ENCODE results near the gene ZNF337.
"Not testable (repeated sequence)": the region's sequence is repeated elsewhere in the genome, so short reads cannot be mapped to it uniquely, and the experiment has no call there.

ZNF337 gene

GRCh38 chr20:25696371-25697131, at the start of gene ZNF337:
TSS of gene ZNF337 (minus strand) at chr20:25696853. CDS start at chr20:25686417, 10,436 bp downstream.
- DNase-seq = peak; percentile 70

DNA sequence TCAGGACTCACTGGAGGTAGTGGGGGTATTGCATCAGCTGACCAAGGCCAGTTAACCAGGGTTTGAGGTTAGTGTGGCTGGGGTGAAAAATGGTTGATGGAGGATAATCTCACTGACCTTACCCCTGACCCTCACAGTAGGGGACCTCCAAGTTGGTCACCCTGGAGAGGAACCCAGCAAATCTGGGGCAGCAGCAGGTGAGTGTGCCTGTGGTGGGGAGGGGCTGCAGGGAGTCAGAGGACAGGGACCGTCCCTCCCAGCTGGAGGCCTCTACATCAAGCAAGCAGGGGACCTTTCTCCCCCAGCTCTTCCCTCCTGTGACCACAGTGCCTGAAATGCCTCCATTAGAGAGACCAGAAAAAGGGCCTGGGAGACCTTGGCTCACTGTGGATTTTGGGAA, 49.1 kb upstream of the ZNF337 start:
- DNase-seq = no peak

DNA sequence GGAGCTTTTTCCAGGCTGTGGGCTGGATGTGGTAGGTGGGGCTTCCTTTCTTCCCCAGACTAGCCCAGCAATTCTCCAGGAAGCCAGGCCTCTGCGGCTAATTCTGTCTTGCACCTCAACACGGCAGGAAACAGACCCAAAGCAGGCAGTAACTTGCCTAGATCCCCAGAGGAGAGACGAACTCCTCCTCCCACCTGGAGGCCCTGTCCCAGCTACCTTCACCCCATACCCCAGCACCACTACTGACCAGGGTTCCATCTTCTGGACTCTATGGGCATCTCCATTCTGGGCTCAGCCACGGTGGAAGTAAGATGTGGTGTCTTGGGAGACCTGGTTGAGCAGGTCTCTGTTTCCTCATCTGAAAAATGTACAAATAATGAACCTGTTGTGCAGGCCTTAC, 48.4 kb upstream of the ZNF337 start:
- DNase-seq = no peak

DNA sequence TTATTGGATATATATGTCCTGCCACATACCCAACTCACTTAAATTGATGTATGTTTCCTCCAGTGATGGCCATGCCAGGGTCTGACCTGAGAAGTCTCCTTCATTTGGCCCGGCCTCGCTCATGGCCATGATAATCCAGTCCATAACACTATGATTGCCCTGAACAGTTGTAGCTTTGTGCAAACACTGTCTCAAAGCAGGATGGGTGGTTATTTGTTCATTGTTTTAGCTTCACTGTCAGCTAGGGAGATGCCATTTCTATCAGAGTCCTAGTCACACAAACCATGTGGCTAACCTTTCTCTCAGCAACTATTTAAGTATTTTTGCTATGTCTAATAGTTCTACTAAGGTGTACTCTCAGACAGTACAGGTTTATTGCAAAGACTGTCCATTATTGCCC, 47.6 kb upstream of the ZNF337 start:
- no peak for DNase-seq

DNA sequence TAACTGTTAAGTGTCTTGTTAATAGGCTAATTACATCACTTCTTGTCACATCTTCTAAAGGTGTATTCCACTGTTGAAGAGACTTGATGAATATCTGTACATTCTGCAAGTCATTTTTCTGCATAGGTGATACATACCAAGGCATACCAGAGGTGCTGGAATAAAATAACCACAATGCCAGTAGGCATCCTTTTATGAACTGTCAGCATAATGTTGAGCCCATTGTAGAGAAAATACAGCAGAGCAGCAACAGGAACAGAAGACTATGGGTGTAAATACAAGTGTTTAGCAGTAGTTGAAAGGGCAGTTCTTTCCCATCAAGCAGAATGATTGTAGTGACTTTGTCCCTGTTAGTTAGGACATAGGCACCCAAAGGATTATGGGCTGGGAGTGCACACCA, 44.4 kb upstream of the ZNF337 start:
- DNase-seq = no peak

DNA sequence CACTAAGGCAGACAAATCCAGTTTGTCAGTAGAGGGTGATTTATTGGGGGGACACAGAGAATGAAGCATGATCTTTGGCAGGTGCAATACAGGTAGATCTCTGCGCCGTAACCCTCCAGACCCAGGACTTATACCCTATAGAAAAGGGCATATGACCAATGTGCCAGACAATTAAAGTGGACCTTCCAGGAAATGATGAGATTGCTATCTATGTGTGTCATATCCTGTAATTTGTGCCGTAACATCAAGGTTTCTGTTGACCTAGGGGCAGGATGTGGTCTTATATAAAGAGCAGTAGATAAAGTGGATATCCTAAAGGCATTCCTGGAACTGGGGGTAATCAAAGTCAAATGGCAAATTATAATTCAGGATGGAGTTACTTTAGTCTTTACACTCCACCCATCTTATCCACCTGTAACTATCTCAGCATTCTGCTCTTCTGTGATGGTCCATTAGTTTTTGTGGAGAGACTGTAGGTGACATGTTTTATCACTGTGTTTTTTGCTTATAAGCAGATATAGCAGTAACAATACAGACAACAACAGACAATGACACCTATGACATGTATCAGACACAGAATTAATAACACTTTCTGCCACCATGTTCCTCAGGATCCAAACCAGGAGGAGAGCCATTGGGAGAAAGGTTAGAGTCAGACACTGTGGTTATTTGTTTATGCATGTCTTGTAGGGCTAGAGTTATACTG, 43.1 kb upstream of the ZNF337 start:
- DNase-seq = no peak

DNA sequence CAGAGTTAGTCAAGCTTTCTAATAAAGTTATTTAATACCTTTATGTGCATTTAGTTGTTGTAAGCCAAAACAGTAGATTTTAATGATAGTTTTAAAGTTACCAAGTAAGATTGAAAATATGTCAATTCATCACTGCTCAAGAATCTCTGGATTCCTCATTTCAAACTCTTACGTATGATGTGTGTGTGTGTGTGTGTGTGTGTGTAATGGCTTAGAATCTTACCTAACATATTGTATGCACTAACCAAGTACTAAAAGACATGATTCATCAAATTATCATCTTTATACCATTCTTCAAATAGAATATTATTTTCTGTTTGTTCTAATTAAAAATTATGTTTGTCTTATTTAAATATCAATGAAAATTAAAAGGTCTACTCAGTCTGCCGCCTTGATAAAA, 41.5 kb upstream of the ZNF337 start:
- DNase-seq = no peak

DNA sequence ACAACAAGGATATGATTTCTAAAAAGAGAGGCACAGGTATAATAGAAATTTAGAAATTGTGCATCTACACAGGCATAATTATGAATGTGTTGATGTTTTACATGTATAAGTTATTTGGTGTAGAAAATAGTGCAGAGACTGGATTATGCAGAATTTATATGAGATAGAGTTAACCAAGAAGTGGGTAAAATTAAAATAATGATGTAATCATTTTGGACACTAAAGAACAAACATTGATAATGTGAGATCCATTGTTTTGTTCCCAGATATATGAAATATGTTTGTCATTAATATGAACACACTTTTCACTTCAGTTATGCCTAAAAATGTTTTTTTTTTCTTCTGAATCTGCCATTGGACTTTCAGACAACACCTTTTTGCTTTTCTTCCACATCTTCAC, 37.2 kb upstream of the ZNF337 start:
- no peak for DNase-seq

GRCh38 chr20:25730862-25731261, 34.2 kb upstream of the ZNF337 start:
- DNase-seq = no peak

DNA sequence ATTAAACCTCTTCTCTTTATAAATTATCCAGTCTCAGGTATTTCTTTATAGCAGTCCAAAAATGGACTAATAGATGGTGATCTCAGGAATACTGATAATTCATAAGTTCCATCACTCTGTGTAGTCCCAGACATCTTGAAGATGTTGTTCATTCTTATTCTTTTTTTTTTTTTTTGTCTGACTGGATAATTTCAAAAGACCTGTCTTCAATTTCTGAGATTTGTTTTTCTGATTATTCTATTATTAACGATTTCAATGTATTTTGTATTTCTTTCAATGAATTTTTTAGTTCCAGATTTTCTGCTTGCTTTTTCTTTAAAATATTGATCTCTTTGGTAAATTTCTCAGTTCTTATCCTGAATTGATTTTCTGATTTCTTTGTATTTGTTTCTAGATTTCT, 29.7 kb upstream of the ZNF337 start:
- DNase-seq = no peak

- no peak for DNase-seq
These were observed 29.0 kb upstream of the ZNF337 start for GRCh38 chr20:25725639-25726038.

GRCh38 chr20:25723975-25724374, 27.3 kb upstream of the ZNF337 start:
- DNase-seq = no peak

DNA sequence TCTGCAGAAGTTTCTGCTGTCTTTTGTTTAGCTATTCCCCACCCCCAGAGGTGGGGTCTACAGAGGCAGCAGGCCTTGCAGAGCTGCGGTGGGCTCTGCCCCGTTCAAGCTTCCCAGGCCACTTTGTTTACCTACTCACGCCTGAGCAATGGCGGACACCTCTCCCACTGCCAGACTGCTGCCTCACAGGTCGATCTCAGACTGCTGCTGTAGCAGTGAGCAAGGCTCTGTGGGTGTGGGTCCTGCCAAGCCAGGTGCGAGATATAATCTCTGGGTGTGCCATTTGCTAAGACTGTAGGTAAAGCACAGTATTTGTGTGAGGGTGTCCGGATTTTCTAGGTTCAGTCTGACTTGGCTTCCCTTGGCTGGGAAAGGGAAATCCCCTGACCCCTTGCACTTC, 23.6 kb upstream of the ZNF337 start:
- DNase-seq = no peak

DNA sequence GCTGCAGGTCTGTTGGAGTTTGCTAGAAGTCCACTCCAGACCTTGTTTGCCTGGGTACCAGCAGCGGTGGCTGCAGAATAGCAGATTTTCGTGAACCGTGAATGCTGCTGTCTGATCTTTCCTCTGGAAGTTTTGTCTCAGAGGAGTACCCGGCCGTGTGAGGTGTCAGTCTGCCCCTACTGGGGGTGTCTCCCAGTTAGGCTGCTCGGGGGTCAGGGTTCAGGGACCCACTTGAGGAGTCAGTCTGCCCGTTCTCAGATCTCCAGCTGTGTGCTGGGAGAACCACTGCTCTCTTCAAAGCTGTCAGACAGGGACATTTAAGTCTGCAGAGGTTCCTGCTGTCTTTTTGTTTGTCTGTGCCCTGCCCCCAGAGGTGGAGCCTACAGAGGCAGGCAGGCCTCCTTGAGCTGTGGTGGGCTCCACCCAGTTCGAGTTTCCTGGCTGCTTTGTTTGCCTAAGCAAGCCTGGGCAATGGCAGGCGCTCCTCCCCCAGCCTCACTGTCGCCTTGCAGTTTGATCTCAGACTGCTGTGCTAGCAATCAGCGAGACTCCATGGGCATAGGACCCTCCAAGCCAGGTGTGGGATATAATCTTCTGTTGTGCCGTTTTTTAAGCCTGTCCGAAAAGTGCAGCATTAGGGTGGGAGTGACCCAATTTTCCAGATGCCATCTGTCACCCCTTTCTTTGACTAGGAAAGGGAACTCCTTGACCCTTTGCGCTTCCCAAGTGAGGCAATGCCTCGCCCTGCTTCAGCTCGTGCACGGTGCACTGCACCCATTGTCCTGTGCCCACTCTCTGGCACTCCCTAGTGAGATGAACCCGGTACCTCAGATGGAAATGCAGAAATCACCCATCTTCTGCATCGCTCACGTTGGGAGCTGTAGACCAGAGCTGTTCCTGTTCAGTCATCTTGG, 22.5 kb upstream of the ZNF337 start:
- DNase-seq = not testable (repeated sequence)

GRCh38 chr20:25707695-25708094, 11.0 kb upstream of the ZNF337 start:
- DNase-seq = no peak

GRCh38 chr20:25706793-25707192, 10.1 kb upstream of the ZNF337 start:
- DNase-seq = no peak

GRCh38 chr20:25705830-25706351, 9.2 kb upstream of the ZNF337 start:
- no peak for DNase-seq

DNA sequence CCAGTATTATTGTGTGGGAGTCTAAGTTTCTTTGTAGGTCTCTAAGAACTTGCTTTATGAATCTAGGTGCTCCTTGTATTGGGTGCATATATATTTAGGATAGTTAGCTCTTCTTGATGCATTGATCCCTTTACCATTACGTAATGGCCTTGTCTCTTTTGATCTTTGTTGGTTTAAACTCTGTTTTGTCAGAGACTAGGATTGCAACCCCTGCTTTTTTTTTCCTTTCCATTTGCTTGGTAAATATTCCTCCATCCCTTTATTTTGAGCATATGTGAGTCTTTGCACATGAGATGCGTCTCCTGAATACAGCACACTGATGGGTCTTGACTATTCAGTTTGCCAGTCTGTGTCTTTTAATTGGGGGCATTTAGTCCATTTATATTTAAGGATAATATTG, 7.7 kb upstream of the ZNF337 start:
- DNase-seq = not testable (repeated sequence)

DNA sequence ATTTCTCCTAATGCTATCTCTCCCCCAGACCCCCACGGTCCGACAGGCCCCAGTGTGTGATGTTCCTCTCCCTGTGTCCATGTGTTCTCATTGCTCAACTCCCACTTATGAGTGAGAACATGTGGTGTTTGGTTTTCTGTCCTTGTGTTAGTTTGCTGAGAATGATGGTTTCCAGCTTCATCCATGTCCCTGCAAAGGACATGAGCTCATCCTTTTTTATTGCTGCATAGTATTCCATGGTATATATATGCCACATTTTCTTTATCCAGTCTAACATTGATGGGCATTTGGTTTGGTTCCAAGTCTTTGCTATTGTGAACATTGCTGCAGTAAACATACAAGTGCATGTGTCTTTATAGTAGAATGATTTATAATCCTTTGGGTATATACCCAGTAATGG, 4.2 kb upstream of the ZNF337 start:
- not testable (repeated sequence) for DNase-seq

- DNase-seq = no peak
These were observed 3.3 kb upstream of the ZNF337 start for GRCh38 chr20:25699914-25700313.

DNA sequence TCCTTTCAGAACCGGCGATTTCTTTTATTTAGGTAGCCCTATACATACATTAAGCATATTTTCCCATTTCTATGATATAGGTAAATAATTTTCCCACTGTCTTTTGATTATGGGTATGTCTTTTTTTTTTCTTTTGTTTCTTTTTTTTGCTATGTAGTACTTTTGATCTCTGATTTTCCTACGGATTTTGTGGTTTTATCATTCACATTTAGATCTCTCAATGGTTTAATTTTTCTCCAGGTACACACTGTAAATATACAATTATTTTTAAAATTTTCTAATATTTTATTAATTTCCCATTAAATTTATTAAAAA, 436 bp upstream of the ZNF337 start:
- no peak for DNase-seq

GRCh38 chr20:25695532-25696370, 902 bp downstream of the ZNF337 start:
- no peak for DNase-seq

DNA sequence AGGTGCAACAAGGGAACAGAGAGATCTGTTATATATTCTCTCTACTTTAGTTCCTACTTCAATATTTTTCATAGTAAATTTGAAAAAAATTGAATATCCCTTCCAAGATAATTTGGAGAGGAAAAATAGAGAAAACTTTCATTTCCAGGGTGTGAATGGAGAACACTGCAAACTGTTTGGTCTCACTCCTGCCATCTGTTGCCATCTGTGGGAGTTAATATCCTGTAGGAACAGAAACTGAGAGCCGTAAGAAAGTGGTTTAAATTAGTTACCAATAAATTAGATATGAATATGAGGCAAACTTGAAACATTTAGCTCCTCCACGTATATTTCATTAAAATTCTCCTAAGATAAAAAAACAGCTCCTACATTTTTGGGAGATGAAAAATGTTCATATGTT, 4.2 kb downstream of the ZNF337 start:
- DNase-seq = no peak
